Activated T-cell treated with anti-CD3 and anti-CD28 coated beads, Interleukin-2, amount 50 U/mL, for 4 hours (primary cell): ENCODE measurements around the gene MSMP. TPM values are rescaled to one million over a fixed set of nuclear protein-coding genes. Genes with fewer than 3 reads are reported as not detected.

Source experiments
- ATAC-seq, 2 donors: fragments of 200-7000 bp; cut with Tn5 transposase; one replicate each; pipeline ENCODE4 v1.10.0; 2021
- DNase-seq: peaks from one replicate; pipeline ENCODE4 v3.0.0-alpha.2; 2020
- H3K27me3 Mint-ChIP-seq: one replicate; pipeline ENCODE4 v1.8.0; 2021; ENCODE audit warnings: low read depth, mixed read lengths
- H3K36me3 Mint-ChIP-seq: one replicate; pipeline ENCODE4 v1.8.0; 2022; ENCODE audit warnings: mixed read lengths; ENCODE audit not compliant: insufficient read depth
- H3K4me1 Mint-ChIP-seq: one replicate; pipeline ENCODE4 v1.8.0; 2021; ENCODE audit warnings: low read depth, mixed read lengths
- H3K4me3 Mint-ChIP-seq: one replicate; pipeline ENCODE4 v1.8.0; 2021; ENCODE audit warnings: mild to moderate bottlenecking, moderate library complexity, mixed read lengths
- H3K9me3 Mint-ChIP-seq: one replicate; pipeline ENCODE4 v1.8.0; 2021; ENCODE audit warnings: mixed read lengths
- total RNA-seq, 3 donors: library from RNA; stranded (reverse); gene quantifications; one replicate each; pipeline ENCODE4 v1.2.1, GENCODE V29; 2021

The MSMP gene
- total RNA-seq, 3 donors from 2014 or later = 0.84 to 1.4 (median 0.86) TPM

DNA sequence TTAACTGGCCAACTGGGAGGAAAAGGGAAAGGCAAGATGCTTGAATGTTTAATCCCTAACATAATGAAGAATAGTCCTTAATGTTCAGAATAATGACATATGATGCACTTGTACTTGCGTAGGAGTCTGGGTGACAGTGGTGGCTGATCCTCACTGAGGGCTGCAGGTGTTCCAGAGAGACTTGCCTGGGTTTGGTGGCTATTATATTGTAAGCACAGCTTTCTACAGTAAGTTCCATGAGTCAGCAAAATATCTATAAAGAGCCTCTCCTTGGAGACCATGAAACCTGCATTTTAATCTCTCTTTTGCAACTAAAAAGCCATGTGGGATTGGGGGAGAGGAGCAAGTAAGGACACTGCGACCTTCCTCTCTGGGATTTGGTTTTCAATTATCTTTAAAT lies 35.5 kb upstream of the MSMP start:
- Mint-ChIP-seq H3K4me3 (no peak overlapping the region), H3K36me3 (peaks cover 23% of the 10 kb centered on the region), H3K4me1 (peaks cover 5% of the 10 kb centered on the region), H3K27me3 (no peaks in the 10 kb centered on the region), H3K9me3 (no peaks in the 10 kb centered on the region)
- DNase-seq (no peak), ATAC-seq (no peak)

DNA sequence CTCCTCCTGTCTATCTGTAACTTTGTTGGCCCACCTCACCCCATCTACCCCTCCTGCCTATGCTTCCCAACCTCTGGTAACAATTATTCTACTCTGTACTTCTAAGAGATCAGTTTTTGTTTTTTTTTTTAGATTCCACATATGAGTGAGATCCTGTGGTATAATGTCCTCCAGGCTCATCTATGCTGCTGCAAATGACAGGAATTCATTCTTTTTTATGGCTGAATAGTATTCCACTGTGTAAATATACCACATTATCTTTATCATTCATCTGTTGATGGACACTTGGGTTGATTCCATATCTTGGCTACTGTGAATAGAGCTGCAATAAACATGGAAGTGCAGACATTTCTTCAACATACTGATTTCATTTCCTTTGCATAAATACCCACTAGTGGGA lies 29.3 kb upstream of the MSMP start:
- Mint-ChIP-seq H3K4me1 (no peaks in the 10 kb centered on the region), H3K36me3 (peaks cover 25% of the 10 kb centered on the region), H3K9me3 (no peaks in the 10 kb centered on the region), H3K27me3 (no peaks in the 10 kb centered on the region), H3K4me3 (no peak overlapping the region)
- no peak for DNase-seq
- no peak for ATAC-seq

DNA sequence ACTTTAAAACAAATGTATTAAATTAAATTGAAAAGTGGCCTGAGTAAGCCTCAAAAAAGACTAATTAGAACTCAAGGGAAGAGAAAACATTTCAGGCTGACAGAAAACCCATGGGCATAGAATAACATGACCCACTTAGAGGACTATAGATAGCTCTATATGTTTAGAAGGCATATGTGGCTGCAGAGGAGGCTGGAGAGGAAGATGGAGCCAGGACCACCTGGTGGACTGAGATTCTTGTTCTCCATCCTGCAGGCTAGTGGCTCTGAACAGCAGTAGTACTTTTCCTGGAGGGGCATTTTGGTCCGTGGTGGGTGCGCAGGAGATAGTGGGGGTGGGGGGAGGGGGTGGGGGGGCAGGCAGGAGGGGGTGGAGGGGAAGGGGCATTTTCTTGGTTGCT lies 27.0 kb upstream of the MSMP start:
- Mint-ChIP-seq H3K36me3 (peaks cover 22% of the 10 kb centered on the region), H3K27me3 (no peaks in the 10 kb centered on the region), H3K4me1 (no peaks in the 10 kb centered on the region), H3K9me3 (no peaks in the 10 kb centered on the region), H3K4me3 (no peak overlapping the region)
- ATAC-seq (no peak), DNase-seq (no peak)

DNA sequence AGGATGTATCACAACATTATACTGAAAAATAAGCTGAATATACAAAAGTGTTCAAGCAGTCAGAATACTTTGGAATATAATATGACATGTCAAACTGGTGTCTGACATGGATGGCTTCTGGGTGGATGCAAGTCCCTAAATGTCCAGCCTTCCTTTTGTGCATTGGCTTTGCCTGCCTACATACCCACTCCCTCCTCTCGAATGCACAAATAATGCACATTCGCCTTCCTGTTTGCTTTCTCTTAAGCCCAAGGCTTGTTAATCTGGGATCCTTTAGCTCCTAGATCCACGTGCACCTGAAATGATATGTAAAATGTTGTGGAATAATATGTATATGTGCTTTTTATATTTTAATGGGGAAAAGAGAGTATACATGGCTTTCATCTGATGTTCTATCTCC lies 24.4 kb upstream of the MSMP start:
- H3K27me3 Mint-ChIP-seq = no peaks in the 10 kb centered on the region
- no peak overlapping the region for H3K4me3 Mint-ChIP-seq

DNA sequence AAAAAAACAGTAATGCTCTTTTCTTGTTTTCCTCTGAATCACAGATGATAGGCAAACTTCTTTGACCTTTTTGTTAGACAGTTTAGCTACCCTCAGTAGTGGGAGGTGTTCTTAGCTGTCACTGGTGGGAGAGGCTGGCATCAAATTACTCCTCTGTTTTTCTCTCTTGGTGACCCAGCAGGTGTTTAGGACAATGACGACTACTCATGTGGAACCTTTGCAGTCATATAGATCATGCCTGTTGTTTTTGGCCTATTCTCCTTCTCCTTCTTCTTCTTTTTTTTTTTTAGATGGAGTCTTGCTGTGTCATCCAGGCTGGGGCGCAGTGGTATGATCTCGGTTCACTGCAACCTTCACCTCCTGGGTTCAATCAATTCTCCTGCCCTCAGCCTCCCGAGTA lies 21.9 kb upstream of the MSMP start:
- Mint-ChIP-seq H3K4me3 (no peak overlapping the region), H3K4me1 (peaks cover 3% of the 10 kb centered on the region), H3K9me3 (no peaks in the 10 kb centered on the region), H3K36me3 (peaks cover 7% of the 10 kb centered on the region), H3K27me3 (no peaks in the 10 kb centered on the region)
- ATAC-seq (no peak), DNase-seq (no peak)

More for the DNA sequence above, 24.4 kb upstream of the MSMP start:
- Mint-ChIP-seq H3K36me3 (peaks cover 10% of the 10 kb centered on the region), H3K4me1 (peaks cover 3% of the 10 kb centered on the region), H3K9me3 (no peaks in the 10 kb centered on the region)
- ATAC-seq (no peak), DNase-seq (no peak)

DNA sequence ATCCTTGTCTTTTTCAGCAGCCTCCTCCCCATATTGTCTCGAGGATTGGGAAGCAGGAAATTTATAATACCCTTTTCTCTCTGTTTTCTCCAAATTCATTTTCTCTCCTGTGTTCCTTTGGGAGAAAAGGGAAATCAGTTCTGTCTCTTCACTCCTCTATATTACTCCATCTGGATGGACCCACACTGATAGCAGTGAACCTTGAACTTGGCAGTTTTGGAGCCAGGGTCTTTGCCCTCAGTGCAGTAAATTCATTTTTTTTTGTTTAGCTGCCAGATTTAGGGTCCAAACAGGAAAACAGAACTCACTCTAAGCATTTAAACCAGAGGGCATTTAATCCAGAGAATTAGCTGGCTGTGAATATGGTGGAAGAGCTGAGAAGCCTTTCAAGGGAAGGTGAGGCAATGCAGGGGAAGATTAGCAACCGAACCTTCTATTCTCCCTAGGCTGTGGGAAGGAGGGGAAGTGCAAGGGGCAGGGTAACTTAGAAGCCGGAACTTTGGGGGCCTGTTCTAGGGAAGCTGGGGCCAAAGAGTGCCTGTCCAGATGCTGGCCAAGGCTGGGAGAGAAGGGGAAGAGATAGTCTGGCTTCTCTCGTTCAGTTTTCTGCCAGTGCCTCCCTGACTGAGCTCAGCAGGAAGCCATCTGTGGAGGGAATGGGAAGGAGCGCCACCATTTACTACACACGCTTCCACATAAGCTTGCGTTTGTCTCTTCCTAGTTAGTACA lies 21.0 kb upstream of the MSMP start:
- no peak for ATAC-seq
- H3K4me3 Mint-ChIP-seq = no peak overlapping the region
- H3K9me3 Mint-ChIP-seq = no peaks in the 10 kb centered on the region
- H3K27me3 Mint-ChIP-seq = no peaks in the 10 kb centered on the region
- DNase-seq = no peak
- H3K36me3 Mint-ChIP-seq = peaks cover 3% of the 10 kb centered on the region
- H3K4me1 Mint-ChIP-seq = peaks cover 3% of the 10 kb centered on the region

DNA sequence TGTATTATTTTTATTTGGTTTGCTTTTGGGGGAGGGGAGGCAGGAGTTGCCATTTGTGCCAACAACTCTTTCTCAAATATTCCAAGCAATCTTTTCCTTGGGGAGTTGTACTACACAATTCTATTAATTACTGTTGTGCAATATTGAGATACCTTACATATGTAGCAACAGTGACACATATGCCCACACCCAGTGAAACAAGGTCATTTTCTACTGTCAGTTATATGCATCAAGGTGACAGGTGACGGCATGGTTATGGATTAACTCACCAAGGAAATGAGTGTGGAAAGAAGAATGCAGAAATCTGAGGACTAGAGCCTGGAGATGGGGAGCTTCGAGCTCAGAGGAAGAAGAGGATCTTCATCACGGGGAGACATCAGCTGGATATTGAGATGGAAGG lies 17.9 kb upstream of the MSMP start:
- DNase-seq (no peak), ATAC-seq (no peak)
- Mint-ChIP-seq H3K36me3 (no peaks in the 10 kb centered on the region), H3K27me3 (no peaks in the 10 kb centered on the region), H3K9me3 (no peaks in the 10 kb centered on the region), H3K4me1 (peaks cover 8% of the 10 kb centered on the region), H3K4me3 (no peak overlapping the region)

DNA sequence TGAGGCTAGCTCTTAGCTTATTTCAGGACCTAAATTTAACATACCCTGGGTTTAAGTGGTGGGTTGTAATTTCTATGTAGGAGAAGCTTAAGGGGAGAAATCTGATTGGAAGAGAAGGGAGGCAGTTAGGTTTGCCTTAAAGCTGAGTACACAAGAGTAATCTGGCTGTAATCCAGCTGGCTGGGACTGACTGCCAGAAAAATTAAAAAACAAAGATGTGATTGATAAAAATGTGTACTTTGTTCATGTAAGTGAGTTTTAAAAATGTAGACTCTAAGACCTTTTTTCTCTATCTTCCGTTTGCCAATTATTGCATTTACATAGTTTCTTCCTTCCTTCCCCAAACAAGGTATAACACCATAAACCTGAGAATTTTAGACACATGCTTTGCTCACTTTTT lies 17.5 kb upstream of the MSMP start:
- H3K27me3 Mint-ChIP-seq = no peaks in the 10 kb centered on the region
- ATAC-seq (no peak), DNase-seq (no peak)
- no peak overlapping the region for H3K4me3 Mint-ChIP-seq
- H3K36me3 Mint-ChIP-seq = no peaks in the 10 kb centered on the region
- H3K4me1 Mint-ChIP-seq = peaks cover 10% of the 10 kb centered on the region
- no peaks in the 10 kb centered on the region for H3K9me3 Mint-ChIP-seq

DNA sequence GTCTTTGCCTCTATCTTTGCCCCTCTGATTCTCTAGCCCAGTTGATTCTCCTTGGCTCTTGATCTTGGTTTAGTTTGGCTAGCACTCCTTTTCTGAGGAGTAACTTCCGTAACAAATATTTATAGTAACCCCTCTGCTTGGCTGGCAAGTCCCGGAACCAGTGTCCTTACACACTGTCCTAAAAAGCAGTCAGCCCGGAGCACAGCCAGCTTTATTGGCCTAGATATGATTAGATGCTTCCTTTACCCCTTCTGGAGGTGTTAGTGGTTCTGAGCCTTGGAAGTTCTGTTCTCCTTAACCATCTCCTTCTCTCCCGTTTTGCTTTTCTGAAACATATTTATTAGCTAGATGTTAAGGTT lies 17.0 kb upstream of the MSMP start:
- Mint-ChIP-seq H3K27me3 (no peaks in the 10 kb centered on the region), H3K9me3 (no peaks in the 10 kb centered on the region), H3K4me3 (no peak overlapping the region), H3K36me3 (no peaks in the 10 kb centered on the region), H3K4me1 (peaks cover 13% of the 10 kb centered on the region)
- no peak for ATAC-seq
- no peak for DNase-seq

DNA sequence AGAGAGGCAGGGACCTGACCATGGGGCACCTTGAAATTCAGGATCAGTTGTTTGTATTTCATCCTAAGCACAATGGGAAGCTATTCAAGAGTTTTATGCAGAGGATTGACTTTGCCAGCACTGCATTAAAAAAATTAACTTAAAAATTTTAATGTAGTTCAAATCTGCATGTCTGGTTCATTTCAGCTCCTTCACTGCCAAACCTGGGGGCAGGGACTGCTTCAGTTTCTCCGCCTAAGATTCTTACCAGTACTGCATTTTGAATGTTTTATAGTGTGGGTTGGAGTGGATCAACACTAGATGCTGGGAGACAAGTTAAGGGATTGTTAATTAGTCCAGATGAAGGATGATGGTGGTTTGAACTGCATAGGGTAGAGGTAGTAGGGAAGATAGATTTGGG lies 15.7 kb upstream of the MSMP start:
- DNase-seq (no peak), ATAC-seq (no peak)
- Mint-ChIP-seq H3K36me3 (no peaks in the 10 kb centered on the region), H3K9me3 (no peaks in the 10 kb centered on the region), H3K27me3 (no peaks in the 10 kb centered on the region), H3K4me1 (peaks cover 11% of the 10 kb centered on the region), H3K4me3 (no peak overlapping the region)

DNA sequence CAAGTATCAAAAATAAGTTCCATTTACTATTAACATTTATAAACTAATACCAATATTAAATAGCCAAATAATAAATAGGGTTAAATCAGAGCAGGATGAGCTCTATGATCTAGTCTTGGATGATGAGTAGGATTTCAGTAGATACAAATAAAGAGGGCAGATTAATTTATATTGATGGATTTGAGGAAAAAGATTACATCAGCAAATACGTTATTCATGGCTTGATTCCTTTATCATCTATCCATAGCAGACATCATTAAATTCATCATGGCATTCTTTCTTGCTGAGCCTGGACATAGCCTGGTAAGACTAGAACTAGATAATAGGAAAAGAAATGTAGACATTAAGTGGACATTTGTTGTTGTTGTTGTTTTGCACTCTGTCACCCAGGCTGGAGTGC lies 13.4 kb upstream of the MSMP start:
- H3K9me3 Mint-ChIP-seq = no peaks in the 10 kb centered on the region
- H3K4me3 Mint-ChIP-seq = no peak overlapping the region
- no peaks in the 10 kb centered on the region for H3K27me3 Mint-ChIP-seq
- no peaks in the 10 kb centered on the region for H3K36me3 Mint-ChIP-seq
- DNase-seq (no peak), ATAC-seq (no peak)
- H3K4me1 Mint-ChIP-seq = peaks cover 12% of the 10 kb centered on the region

DNA sequence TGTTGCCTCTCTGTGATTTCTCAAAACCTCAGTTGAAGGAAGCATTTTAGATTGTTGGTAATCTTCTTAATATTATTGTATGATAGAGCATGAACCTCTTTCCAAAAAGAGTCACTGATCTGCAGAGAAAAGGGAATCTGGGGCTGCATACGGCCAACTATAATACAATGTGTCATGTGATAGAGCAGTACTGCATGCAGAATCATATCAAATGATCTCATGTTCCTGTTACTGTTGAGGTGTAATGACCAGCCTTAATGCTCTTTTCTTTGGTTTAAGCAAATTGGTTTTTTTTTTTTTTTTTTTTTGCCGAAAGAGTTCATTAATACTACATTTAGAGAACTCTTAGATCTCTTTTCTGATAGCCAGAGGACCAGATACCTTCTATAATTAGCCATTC lies 12.9 kb upstream of the MSMP start:
- H3K4me1 Mint-ChIP-seq = peaks cover 15% of the 10 kb centered on the region
- DNase-seq (no peak), ATAC-seq (no peak)
- no peak overlapping the region for H3K4me3 Mint-ChIP-seq
- H3K36me3 Mint-ChIP-seq = no peaks in the 10 kb centered on the region
- H3K27me3 Mint-ChIP-seq = no peaks in the 10 kb centered on the region
- no peaks in the 10 kb centered on the region for H3K9me3 Mint-ChIP-seq

DNA sequence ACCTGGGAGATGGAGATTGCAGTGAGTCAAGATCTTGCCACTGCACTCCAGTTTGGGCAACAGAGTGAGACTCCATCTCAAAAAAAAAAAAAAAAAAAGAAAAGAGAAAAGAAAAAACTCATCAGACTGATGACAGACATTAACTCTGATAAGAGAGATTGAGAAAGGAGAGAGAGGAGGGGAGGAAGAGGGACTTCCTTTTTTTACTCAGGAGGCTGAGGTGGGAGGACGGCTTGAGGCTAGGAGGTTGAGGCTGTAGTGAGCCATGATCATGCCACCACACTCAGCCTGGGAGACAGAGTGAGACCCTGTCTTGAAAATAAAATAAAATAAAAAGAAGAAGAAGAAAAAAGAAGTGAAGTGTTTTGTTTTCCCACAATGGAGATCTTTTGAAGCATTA lies 9.7 kb upstream of the MSMP start:
- Mint-ChIP-seq H3K4me1 (peaks cover 28% of the 10 kb centered on the region), H3K9me3 (no peaks in the 10 kb centered on the region), H3K4me3 (no peak overlapping the region), H3K27me3 (no peaks in the 10 kb centered on the region), H3K36me3 (no peaks in the 10 kb centered on the region)
- ATAC-seq = no peak
- DNase-seq = no peak

DNA sequence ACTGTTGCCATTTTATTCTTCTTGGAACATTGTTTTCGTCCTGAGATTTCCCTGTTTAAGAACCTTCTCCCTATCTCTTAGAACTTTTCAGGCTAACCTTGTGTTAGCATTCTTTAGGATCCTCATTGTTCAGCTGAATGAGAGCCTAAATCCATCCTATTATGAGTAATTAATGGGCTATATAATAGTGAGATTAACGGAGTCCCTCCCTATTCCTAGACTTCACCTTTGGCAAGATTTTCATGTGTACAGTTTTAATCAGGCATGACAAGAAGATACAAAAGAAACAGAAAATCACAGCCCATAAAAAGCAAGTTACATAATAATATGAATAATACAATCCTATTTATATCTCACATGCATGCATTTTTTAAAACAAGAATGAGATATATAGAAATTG lies 9.1 kb upstream of the MSMP start:
- no peaks in the 10 kb centered on the region for H3K9me3 Mint-ChIP-seq
- H3K4me3 Mint-ChIP-seq = no peak overlapping the region
- no peaks in the 10 kb centered on the region for H3K27me3 Mint-ChIP-seq
- ATAC-seq = no peak
- peaks cover 32% of the 10 kb centered on the region for H3K4me1 Mint-ChIP-seq
- H3K36me3 Mint-ChIP-seq = no peaks in the 10 kb centered on the region
- DNase-seq = no peak

DNA sequence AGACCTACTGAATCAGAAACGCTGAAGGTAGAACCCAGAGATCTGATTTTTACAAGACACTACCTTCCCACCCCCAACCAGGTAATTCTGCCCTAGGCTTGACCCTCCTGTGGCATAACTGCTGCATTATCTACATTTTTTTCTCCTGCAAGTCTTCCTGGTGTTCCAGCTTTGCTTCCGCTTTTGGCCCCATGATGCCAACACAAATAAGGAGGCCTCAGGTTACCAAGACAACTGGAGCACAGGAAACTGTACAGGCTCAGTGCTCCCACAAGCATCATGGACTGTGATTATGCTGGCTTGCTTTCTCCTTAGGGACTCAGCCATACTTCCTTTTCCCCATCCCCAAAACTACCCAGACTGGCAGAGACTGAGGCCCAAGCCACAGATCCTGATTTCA lies 6.6 kb upstream of the MSMP start:
- H3K4me1 Mint-ChIP-seq = peaks cover 41% of the 10 kb centered on the region
- H3K36me3 Mint-ChIP-seq = no peaks in the 10 kb centered on the region
- H3K4me3 Mint-ChIP-seq = no peak overlapping the region
- H3K9me3 Mint-ChIP-seq = no peaks in the 10 kb centered on the region
- DNase-seq (no peak), ATAC-seq (no peak)
- H3K27me3 Mint-ChIP-seq = no peaks in the 10 kb centered on the region

DNA sequence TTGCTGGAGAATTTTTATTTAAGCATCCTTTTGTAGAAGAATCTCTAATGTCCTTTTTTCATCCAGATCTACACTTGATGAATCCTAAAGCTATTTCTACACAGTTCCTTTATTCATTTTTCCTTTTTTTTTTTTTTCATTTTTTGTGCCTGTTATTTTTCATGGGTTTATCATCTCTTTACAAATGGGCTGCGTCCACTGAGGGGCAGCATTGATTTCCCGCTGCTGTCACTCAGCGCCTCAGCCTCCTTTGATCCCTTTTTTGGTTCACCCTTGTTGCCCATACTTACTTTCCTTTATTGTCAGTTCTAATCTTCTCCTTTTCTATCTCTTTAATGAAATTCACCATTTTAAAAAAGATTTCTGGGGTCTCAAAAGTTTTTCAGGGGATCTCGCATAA lies 5.7 kb upstream of the MSMP start:
- H3K4me1 Mint-ChIP-seq = peaks cover 41% of the 10 kb centered on the region
- ATAC-seq = no peak
- H3K4me3 Mint-ChIP-seq = no peak overlapping the region

More for the DNA sequence above, 5.7 kb upstream of the MSMP start:
- no peaks in the 10 kb centered on the region for H3K36me3 Mint-ChIP-seq
- no peaks in the 10 kb centered on the region for H3K9me3 Mint-ChIP-seq
- H3K27me3 Mint-ChIP-seq = no peaks in the 10 kb centered on the region
- DNase-seq = no peak
